Kidney (tissue), 22 donors: Measurements from ENCODE around the gene COX7B2. TPM values are rescaled to one million over a fixed set of nuclear protein-coding genes. Genes with fewer than 3 reads are reported as not detected.

ENCODE experiments used
- DNase-seq, 5 donors: peaks; one replicate each; pipeline ENCODE4 v3.0.0-alpha.2; 2013 to 2020
- FAIRE-seq: peaks from 2 replicates; lab custom pipeline; 2012; peaks lifted over from hg19 to GRCh38; lab: Jason Lieb, UNC
- H3K27ac ChIP-seq, 2 donors: one replicate each; pipeline ENCODE4 v1.7.0; 2013; ENCODE audit warnings: low read depth in 2 of 2, low read length in 2 of 2, inconsistent platforms in 1 of 2
- H3K27me3 ChIP-seq: one replicate; pipeline ENCODE4 v1.7.1; 2013; ENCODE audit warnings: low read length, inconsistent platforms; ENCODE audit not compliant: control insufficient read depth, insufficient read depth
- H3K36me3 ChIP-seq, 3 donors: one replicate each; pipeline versions ENCODE4 v1.7.0 to v1.7.1; 2013; ENCODE audit warnings: low read length in 3 of 3, control low read depth in 1 of 3, inconsistent platforms in 1 of 3; ENCODE audit not compliant: insufficient read depth in 3 of 3, control insufficient read depth in 2 of 3
- H3K4me1 ChIP-seq, 3 donors: one replicate each; pipeline versions ENCODE4 v1.7.0 to v1.7.1; 2013; ENCODE audit warnings: low read length in 3 of 3, inconsistent platforms in 1 of 3, low read depth in 1 of 3; ENCODE audit not compliant: control insufficient read depth in 2 of 3, insufficient read depth in 2 of 3
- H3K4me3 ChIP-seq, 3 donors: one replicate each; pipeline versions ENCODE4 v1.7.0 to v1.8.1; 2013; ENCODE audit warnings: low read length in 3 of 3, control low read depth in 1 of 3, inconsistent platforms in 1 of 3
- H3K9ac ChIP-seq, 3 donors: one replicate each; pipeline versions ENCODE4 v1.7.0 to v1.7.1; 2013; ENCODE audit warnings: low read length in 3 of 3, control low read depth in 1 of 3, inconsistent platforms in 1 of 3
- H3K9me3 ChIP-seq, 3 donors: one replicate each; pipeline versions ENCODE4 v1.7.0 to v1.7.1; 2013; ENCODE audit warnings: low read length in 3 of 3, control low read depth in 1 of 3, inconsistent platforms in 1 of 3; ENCODE audit not compliant: control insufficient read depth in 2 of 3, insufficient read depth in 1 of 3
- CTCF ChIP-seq: IDR thresholded peaks from 3 replicates; pipeline ENCODE4 v1.5.1; 2012; ENCODE audit warnings: mild to moderate bottlenecking, moderate library complexity, borderline replicate concordance; ENCODE audit not compliant: insufficient read depth; ENCODE audit errors: extremely low read depth
- intact Hi-C: fragments of 100-400 bp; cut with DNase I; formaldehyde crosslinking; loops from one replicate; pipeline ENCODE4 v1.11.1; 2022
- long read RNA-seq, 10 donors: library from polyadenylated mRNA in 1 of 10; unstranded in 1 of 10; transcript quantifications; one replicate each; pipeline ENCODE4 v2.0.0 and lab custom pipeline, GENCODE V29; 2021 to 2026
- polyA plus RNA-seq: library from polyadenylated mRNA; stranded (reverse); fragments of 350-450 nt; fragmentation: Illumina TruSeq; extraction: RNeasy Lipid Tissue Mini Kit (QIAGEN cat#74804); gene quantifications from one replicate; pipeline ENCODE4 v1.2.3, GENCODE V29; 2014; ENCODE audit warnings: low read depth, low replicate concordance; ENCODE audit not compliant: insufficient read depth
- total RNA-seq: library from RNA; stranded (reverse); fragmentation: NEBNext Ultra II Directional; extraction: Animal tissue kit (Norgen Biotek cat#: 25700); gene quantifications from one replicate; pipeline ENCODE4 v1.2.1, GENCODE V29; 2021
- donor health status: control.
- donor health status: control.
- donor health status: control.
- donor health status: control.
- donor health status: control.
- donor health status: DM: yes; HTN: yes; CAD: no.
- donor health status: Normal renal cell carcinoma (clear cell type).

COX7B2 gene, protein sequence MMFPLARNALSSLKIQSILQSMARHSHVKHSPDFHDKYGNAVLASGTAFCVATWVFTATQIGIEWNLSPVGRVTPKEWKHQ
- total RNA-seq (not detected), polyA plus RNA-seq (not detected)
- long read RNA-seq, donor 1: 0 reads
- long read RNA-seq, donor 2: 0 reads
- long read RNA-seq, donor 3: 0 reads
- long read RNA-seq, donor 4: 0 reads
- long read RNA-seq, donor 5: 0 reads
- long read RNA-seq, donor 6: 0 reads
- long read RNA-seq, donor 7: 0 reads
- long read RNA-seq, donor 8: 0 reads
- long read RNA-seq, donor 9: 0 reads
- long read RNA-seq, donor 10: 0 reads

DNA sequence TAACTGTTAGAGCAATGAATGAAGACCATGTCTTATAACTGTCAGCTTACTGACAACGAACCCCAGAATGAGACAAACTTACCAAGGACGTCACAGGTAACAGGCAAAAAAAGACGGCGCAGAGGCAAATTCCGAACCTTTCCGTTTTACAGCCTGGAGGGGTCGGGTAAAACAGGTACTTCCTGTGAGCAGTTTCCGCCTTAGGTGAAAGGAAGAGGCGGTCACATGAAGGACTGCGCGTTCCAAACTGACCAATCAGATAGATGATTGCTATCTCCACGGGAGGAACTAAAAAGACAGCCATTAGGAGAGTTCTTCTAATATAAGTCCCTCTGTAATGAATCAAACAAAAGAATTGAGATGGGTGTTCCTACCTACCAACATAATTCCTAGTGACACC is at the start of gene COX7B2:
COX7B2 (minus strand) TSS at position 168 of the 400 bp plus-strand sequence. CDS start 174,053 bp downstream, outside the sequence.
- Histone ChIP-seq H3K36me3 (no peaks in the 10 kb centered on the region), H3K27me3 (no peaks in the 10 kb centered on the region), H3K4me3 (no peak within 1 kb of the TSS), H3K9ac (no peak within 1 kb of the TSS), H3K27ac (no peak within 1 kb of the TSS), H3K9me3 (no peaks in the 10 kb centered on the region), H3K4me1 (no peaks in the 10 kb centered on the region)
- TF ChIP-seq CTCF: no peak
- intact Hi-C loops: no loop called here
- DNase-seq (no peak), FAIRE-seq (no peak)

- DNase-seq: no peak
- intact Hi-C loops: no loop called here
- no peaks in the 10 kb centered on the region for H3K36me3 ChIP-seq
- no peaks in the 10 kb centered on the region for H3K9me3 ChIP-seq
- no peaks in the 10 kb centered on the region for H3K27me3 ChIP-seq
- no peak for TF ChIP-seq CTCF
- no peaks in the 10 kb centered on the region for H3K4me1 ChIP-seq
- no peak overlapping the region for H3K27ac ChIP-seq
- FAIRE-seq: no peak
- no peak overlapping the region for H3K9ac ChIP-seq
- H3K4me3 ChIP-seq: no peak overlapping the region
Measured at GRCh38 chr4:46956451-46956850, 47.4 kb upstream of the COX7B2 start.

GRCh38 chr4:46955601-46956000 is 46.6 kb upstream of the COX7B2 start:
- no peak for TF ChIP-seq CTCF
- H3K9me3 ChIP-seq: no peaks in the 10 kb centered on the region
- H3K9ac ChIP-seq: no peak overlapping the region
- intact Hi-C loops: no loop called here
- no peak overlapping the region for H3K4me3 ChIP-seq
- FAIRE-seq (no peak), DNase-seq (no peak)
- H3K4me1 ChIP-seq: no peaks in the 10 kb centered on the region
- H3K27ac ChIP-seq: no peak overlapping the region
- H3K27me3 ChIP-seq: no peaks in the 10 kb centered on the region
- H3K36me3 ChIP-seq: no peaks in the 10 kb centered on the region

DNA sequence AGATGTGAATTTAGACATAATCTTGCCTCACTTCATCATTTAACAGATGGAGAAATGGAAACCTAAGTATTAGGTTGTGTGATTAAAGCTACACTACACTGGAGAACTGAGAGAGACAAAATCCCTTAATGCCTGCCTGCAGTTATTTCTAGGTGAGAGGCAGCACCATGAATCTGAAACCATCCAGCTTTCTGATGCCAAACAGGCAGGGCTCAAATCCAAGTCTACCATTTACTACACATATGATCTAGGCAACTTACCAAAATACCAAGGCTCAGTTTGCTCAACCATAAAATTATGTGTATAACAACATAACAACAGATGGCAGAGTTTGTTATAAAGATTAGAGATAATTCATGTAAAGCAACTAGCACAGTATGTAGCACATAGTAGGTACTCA is 45.6 kb upstream of the COX7B2 start:
- H3K4me3 ChIP-seq: no peak overlapping the region
- intact Hi-C loops: no loop called here
- H3K9ac ChIP-seq: no peak overlapping the region
- no peak for TF ChIP-seq CTCF
- FAIRE-seq (no peak), DNase-seq (no peak)
- no peak overlapping the region for H3K27ac ChIP-seq
- H3K27me3 ChIP-seq: no peaks in the 10 kb centered on the region
- no peaks in the 10 kb centered on the region for H3K9me3 ChIP-seq
- no peaks in the 10 kb centered on the region for H3K4me1 ChIP-seq
- no peaks in the 10 kb centered on the region for H3K36me3 ChIP-seq
